A673 (cell line): ENCODE results near the gene CPSF7.

ENCODE experiments used
- CTCF ChIP-seq: fragments of 300-800, 200-600 bp; sonication (generic); conservative IDR thresholded peaks from 2 replicates; pipeline ENCODE4 v1.5.1; 2017; ENCODE audit warnings: low read depth, mild to moderate bottlenecking, antibody characterized with exemption, low read length, moderate library complexity, mixed read lengths
- EZH2 ChIP-seq: fragments of 200-600 bp; sonication (generic); IDR thresholded peaks from 2 replicates; pipeline ENCODE4 v1.6.1; 2017; ENCODE audit warnings: borderline replicate concordance, low read depth, mild to moderate bottlenecking, mixed read lengths, antibody characterized with exemption, low read length; ENCODE audit not compliant: poor library complexity, severe bottlenecking

- TF ChIP-seq CTCF (no peak), EZH2 (no peak)
Measured at GRCh38 chr11:61368646-61369045, 61.1 kb downstream of the CPSF7 start.
